ENCODE data around the gene CCDC90B.

- no peak for TF ChIP-seq CTCF (IDR thresholded peaks at IDR 0.05; ENCODE audit: extremely low read depth in 1 of 2, insufficient read depth in 1 of 2, low read depth in 1 of 2, low read length in 2 of 2)
- no peak for TF ChIP-seq MYC (IDR thresholded peaks at IDR 0.05; ENCODE audit: low read depth, low read length)
- TF ChIP-seq GATA2 (IDR thresholded peaks at IDR 0.05; ENCODE audit: insufficient read depth, insufficient read length, low read depth, low read length): no peak
- TF ChIP-seq FOS (IDR thresholded peaks at IDR 0.05; ENCODE audit: borderline replicate concordance, insufficient read depth, low read length): no peak
These were observed 36.7 kb downstream of the CCDC90B start for GRCh38 chr11:83249445-83249844.
